C4-2B (cell line): Measurements from ENCODE around the gene NFKBIL1.

ENCODE experiments used
- ZFX ChIP-seq: fragments of 450-650 bp; IDR thresholded peaks from 2 replicates; pipeline ENCODE4 v1.6.1; 2017
- TF ChIP-seq, protein P1 (sequence below): fragments of 450-650 bp; conservative IDR thresholded peaks from 2 replicates; pipeline ENCODE4 v1.5.1; 2017; ENCODE audit warnings: mild to moderate bottlenecking

DNA sequence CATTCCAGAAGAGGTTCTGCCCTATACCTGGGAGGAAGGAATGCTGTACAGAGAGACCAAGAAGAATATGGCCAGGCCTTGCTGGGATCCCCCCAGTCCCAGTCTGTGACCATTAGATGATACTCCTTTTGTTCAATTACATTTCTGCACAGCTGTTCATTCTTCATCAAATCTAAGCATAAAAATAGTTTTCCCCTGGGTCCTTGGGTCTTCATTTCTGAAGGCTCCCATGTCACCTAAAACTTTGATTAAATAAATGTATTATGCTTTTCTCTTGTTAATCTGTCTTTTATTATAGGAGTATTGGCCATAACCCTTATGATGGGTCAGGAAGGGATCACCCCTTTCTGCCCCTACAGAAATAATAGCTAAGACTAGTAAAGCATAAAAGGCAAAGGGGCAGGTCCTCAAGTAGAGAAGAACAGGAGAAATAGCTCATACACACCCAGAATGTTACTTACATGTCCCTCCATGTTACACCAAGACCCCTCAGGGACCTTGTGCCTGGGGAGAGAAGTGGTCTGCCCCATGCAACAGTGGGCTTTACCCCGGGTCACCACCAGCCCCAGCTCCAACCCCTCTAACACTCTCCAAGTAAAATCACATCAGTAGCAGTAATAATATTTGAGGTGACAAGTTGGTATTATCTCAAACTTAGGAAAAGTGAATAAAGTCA is 22.6 kb downstream of the NFKBIL1 start:
- TF ChIP-seq, protein P1, sequence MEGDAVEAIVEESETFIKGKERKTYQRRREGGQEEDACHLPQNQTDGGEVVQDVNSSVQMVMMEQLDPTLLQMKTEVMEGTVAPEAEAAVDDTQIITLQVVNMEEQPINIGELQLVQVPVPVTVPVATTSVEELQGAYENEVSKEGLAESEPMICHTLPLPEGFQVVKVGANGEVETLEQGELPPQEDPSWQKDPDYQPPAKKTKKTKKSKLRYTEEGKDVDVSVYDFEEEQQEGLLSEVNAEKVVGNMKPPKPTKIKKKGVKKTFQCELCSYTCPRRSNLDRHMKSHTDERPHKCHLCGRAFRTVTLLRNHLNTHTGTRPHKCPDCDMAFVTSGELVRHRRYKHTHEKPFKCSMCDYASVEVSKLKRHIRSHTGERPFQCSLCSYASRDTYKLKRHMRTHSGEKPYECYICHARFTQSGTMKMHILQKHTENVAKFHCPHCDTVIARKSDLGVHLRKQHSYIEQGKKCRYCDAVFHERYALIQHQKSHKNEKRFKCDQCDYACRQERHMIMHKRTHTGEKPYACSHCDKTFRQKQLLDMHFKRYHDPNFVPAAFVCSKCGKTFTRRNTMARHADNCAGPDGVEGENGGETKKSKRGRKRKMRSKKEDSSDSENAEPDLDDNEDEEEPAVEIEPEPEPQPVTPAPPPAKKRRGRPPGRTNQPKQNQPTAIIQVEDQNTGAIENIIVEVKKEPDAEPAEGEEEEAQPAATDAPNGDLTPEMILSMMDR = no peak
- TF ChIP-seq ZFX = no peak
